Upper lobe of left lung (tissue), 4 donors: ENCODE results near the gene ZFR2.

Source experiments
- CTCF ChIP-seq, 6 experiments: fragments of 450-650 bp in 4 of 6; fragments of 200-600 bp in 2 of 6; sonication (generic) in 2 of 6; IDR thresholded peaks; one replicate each; pipeline ENCODE4 v1.5.1; 2016 to 2019; ENCODE audit warnings: antibody characterized with exemption in 6 of 6
- POLR2A ChIP-seq, 4 donors: fragments of 450-650 bp; IDR thresholded peaks; one replicate each; pipeline ENCODE4 v1.5.1; 2016 to 2017; ENCODE audit warnings: antibody characterized with exemption in 4 of 4, mild to moderate bottlenecking in 2 of 4

GRCh38 chr19:3916033-3916432 is 47.2 kb upstream of the ZFR2 start:
- TF ChIP-seq POLR2A (IDR thresholded peaks at IDR 0.05) (no peak), CTCF (IDR thresholded peaks at IDR 0.05) (no peak)
